ENCODE results near the gene SSBP2.

The SSBP2 gene

DNA sequence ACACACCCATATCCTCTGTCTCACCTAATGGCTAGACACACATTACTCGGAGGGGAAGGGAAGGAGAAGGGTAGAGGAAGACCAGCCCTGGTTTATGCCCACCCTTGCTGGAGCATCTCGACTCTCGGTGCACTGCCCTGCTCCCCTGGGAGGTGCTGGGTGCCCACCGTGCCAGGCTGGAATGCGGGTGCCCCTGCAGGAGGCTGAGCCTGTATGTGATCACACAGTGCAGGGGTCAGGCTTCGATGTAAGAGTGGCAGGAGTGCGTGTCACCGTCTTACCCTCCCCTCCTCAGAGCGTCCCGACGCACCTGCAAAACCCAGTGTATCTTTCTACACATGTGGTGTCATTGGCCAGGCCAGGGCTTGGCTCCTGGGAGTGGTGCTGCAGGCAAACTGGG is 349.6 kb downstream of the SSBP2 start:
- Histone ChIP-seq H3K4me3 (ENCODE audit: low read length) (no peak overlapping the region), H3K9me3 (ENCODE audit: insufficient read depth, low read depth, low read length) (no peaks in the 10 kb centered on the region), H3K27me3 (ENCODE audit: insufficient read depth, low read length) (peaks cover 2% of the 10 kb centered on the region; the same call in 1 of the 2 replicates), H3K27ac (ENCODE audit: low read length) (no peak overlapping the region), H3K36me3 (ENCODE audit: insufficient read depth, low read depth, low read length) (no peaks in the 10 kb centered on the region), H3K9ac (ENCODE audit: low read depth, low read length) (no peak overlapping the region), H3K4me1 (ENCODE audit: insufficient read depth, low read length) (no peaks in the 10 kb centered on the region)

DNA sequence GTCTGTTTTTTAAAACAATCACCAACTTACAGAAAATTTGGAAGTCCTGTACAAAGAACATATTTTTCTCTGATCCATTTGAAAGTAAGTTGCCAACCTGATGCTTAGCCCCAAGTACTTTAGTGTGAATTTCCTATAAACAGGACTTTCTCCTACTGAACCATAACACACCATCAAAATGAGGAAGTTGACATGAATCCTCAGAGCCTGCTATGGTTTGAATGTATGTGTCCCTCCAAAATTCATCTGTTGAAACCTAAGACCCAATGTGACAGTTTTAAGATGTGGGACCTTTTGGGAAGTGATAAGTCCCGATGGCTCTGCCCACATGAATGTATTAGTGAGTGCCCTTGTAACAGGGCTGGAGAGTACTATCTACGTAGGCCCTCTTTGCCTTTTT is 350.5 kb downstream of the SSBP2 start:
- Histone ChIP-seq H3K4me1 (ENCODE audit: insufficient read depth, low read length) (no peaks in the 10 kb centered on the region), H3K27ac (ENCODE audit: low read length) (no peak overlapping the region), H3K9me3 (ENCODE audit: insufficient read depth, low read depth, low read length) (no peaks in the 10 kb centered on the region), H3K27me3 (ENCODE audit: insufficient read depth, low read length) (peaks cover 7% of the 10 kb centered on the region; the same call in 1 of the 2 replicates), H3K9ac (ENCODE audit: low read depth, low read length) (no peak overlapping the region), H3K36me3 (ENCODE audit: insufficient read depth, low read depth, low read length) (no peaks in the 10 kb centered on the region), H3K4me3 (ENCODE audit: low read length) (no peak overlapping the region)

DNA sequence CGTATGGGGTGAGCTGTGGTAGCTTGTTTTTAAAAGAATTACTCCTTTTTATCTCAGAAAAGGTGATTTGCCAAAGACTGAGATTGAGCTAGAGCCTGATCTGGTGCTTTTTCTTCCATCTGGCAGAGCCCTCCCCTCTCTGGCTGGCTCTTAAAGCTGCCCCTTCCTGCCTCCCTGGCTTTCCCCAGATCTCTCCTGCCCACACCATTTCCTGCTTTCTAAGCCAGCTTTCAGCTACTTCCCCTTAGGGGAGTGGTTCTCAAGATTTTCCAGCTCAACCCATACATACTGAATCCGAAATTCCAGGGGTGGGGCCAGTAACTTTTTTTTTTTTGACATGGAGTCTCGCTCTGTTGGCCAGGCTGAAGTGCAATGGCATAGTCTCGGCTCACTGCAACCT is 352.2 kb downstream of the SSBP2 start:
- H3K27ac ChIP-seq (ENCODE audit: low read length) = no peak overlapping the region
- peaks cover 21% of the 10 kb centered on the region for H3K27me3 ChIP-seq (ENCODE audit: insufficient read depth, low read length)
- H3K4me1 ChIP-seq (ENCODE audit: insufficient read depth, low read length) = no peaks in the 10 kb centered on the region
- no peak overlapping the region for H3K4me3 ChIP-seq (ENCODE audit: low read length)
- H3K9me3 ChIP-seq (ENCODE audit: insufficient read depth, low read depth, low read length) = no peaks in the 10 kb centered on the region
- no peak overlapping the region for H3K9ac ChIP-seq (ENCODE audit: low read depth, low read length)
- H3K36me3 ChIP-seq (ENCODE audit: insufficient read depth, low read depth, low read length) = no peaks in the 10 kb centered on the region

DNA sequence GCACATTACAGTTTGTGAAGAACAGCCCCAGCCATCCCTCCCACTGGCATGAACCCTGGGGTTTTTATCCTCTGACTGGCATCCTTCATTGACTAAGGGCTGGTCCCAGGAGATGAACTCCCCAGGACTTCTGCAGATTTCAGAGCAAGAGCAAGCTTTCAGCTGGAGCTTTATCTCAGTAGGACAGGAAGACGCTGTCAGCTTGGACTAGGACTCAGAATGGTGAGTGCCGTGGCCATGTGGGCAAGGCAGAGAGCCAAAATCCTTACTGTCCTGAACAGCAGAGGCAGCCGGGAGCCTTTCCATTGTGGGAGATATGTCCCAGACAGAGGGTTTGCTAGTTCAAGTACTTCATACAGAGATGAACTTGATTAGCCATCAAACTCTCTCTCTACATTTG is 353.7 kb downstream of the SSBP2 start:
- Histone ChIP-seq H3K27ac (ENCODE audit: low read length) (no peak overlapping the region), H3K4me1 (ENCODE audit: insufficient read depth, low read length) (no peaks in the 10 kb centered on the region), H3K4me3 (ENCODE audit: low read length) (no peak overlapping the region), H3K9ac (ENCODE audit: low read depth, low read length) (no peak overlapping the region), H3K27me3 (ENCODE audit: insufficient read depth, low read length) (peaks cover 35% of the 10 kb centered on the region), H3K9me3 (ENCODE audit: insufficient read depth, low read depth, low read length) (no peaks in the 10 kb centered on the region), H3K36me3 (ENCODE audit: insufficient read depth, low read depth, low read length) (no peaks in the 10 kb centered on the region)

DNA sequence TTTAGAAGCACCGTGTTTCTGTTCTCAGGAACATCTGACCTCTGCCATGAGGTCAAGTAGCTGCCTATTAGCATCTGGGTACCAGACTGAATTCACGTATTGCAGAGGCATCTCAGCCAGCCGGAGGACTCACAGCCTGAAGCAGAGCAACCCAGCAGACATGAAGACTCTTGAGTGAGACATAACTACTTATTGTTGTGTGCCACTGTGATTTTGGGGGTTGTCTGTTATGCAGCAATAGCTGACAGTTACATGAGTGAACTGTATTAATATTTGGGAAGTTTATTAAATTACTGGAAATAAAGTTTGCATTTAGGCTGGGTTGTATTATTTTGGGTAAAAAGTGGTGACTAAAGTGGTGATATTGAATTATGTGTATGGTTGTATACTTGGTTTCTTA is 355.6 kb downstream of the SSBP2 start:
- no peaks in the 10 kb centered on the region for H3K36me3 ChIP-seq (ENCODE audit: insufficient read depth, low read depth, low read length)
- H3K27ac ChIP-seq (ENCODE audit: low read length) = no peak overlapping the region
- no peak overlapping the region for H3K4me3 ChIP-seq (ENCODE audit: low read length)
- H3K27me3 ChIP-seq (ENCODE audit: insufficient read depth, low read length) = peaks cover 35% of the 10 kb centered on the region
- no peak overlapping the region for H3K9ac ChIP-seq (ENCODE audit: low read depth, low read length)
- no peaks in the 10 kb centered on the region for H3K9me3 ChIP-seq (ENCODE audit: insufficient read depth, low read depth, low read length)
- H3K4me1 ChIP-seq (ENCODE audit: insufficient read depth, low read length) = no peaks in the 10 kb centered on the region

DNA sequence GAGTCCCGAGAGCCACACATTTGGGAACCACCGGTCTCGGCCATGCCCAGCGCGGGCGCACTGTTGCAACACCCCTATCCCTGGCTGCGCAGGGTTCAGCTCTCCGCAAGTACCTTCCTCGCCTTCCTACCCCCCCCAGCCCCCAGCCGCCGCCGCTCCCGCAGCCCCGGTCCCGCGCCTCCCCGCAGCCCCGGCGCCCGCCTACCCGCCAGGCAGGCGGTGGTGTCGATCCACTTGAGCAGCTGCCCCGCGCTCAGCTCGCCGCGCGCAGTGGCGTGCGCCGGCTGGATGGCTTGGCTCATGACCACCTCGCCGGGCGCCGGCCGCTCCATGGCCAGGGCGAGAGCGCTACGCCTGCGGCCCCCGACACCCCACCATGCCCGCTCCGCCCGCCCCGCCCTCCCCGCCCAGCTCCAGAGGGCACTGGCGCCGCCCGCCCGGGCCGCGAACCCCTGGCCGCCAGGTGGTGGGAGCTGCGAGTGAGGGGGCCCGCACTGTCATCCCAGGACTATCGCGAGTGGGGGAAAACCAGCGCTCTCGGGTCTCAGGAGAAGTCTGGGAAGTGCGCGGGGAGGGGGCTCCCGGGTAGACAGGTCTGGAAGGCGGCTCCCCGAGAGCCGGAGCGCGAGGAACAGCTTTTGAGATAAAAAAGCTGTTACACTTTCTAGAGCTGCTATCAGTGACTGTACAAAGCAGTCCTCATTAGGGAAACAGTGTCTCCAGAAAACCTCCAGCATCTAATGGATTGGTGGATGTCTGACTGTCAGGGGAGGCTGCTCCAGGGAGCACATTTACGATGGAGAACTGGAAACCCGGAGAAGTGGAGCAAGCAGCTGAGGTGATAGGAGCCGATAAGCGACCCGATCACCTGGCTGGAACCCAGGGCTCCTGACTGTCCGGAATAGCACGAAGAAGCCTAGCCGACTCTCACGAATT is 356.8 kb downstream of the SSBP2 start, which contains the start of gene ACOT12:
Gene ACOT12 (minus strand): TSS at position 352 of the 936 bp plus-strand sequence. CDS start 20 bp downstream, at position 332.
- H3K9me3 ChIP-seq (ENCODE audit: insufficient read depth, low read depth, low read length) = no peaks in the 10 kb centered on the region
- H3K4me3 ChIP-seq (ENCODE audit: low read length) = peak within 1 kb of the TSS; percentile 74
- no peak within 1 kb of the TSS for H3K27ac ChIP-seq (ENCODE audit: low read length)
- H3K27me3 ChIP-seq (ENCODE audit: insufficient read depth, low read length) = peaks cover 35% of the 10 kb centered on the region
- H3K36me3 ChIP-seq (ENCODE audit: insufficient read depth, low read depth, low read length) = no peaks in the 10 kb centered on the region
- no peaks in the 10 kb centered on the region for H3K4me1 ChIP-seq (ENCODE audit: insufficient read depth, low read length)
- H3K9ac ChIP-seq (ENCODE audit: low read depth, low read length) = no peak within 1 kb of the TSS

DNA sequence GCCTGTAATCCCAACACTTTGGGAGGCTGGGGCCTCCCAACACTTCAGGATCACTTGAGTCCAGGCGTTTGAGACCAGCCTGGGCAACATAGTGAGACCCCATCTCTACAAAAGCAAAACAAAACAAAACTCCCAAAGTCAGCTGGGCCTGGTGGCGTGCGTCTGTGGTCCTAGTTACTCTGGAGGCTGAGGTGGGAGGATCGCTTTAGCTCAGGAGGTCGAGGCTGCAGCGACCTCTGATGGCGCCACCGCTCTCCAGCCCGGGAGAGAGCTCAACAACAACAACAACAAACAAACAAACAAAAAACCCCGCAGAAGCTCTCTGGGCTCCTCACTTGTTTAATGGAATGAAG is 357.5 kb downstream of the SSBP2 start:
- H3K36me3 ChIP-seq (ENCODE audit: insufficient read depth, low read depth, low read length) = no peaks in the 10 kb centered on the region
- no peak overlapping the region for H3K9ac ChIP-seq (ENCODE audit: low read depth, low read length)
- H3K27me3 ChIP-seq (ENCODE audit: insufficient read depth, low read length) = peaks cover 35% of the 10 kb centered on the region
- no peaks in the 10 kb centered on the region for H3K9me3 ChIP-seq (ENCODE audit: insufficient read depth, low read depth, low read length)
- no peak overlapping the region for H3K27ac ChIP-seq (ENCODE audit: low read length)
- no peaks in the 10 kb centered on the region for H3K4me1 ChIP-seq (ENCODE audit: insufficient read depth, low read length)
- H3K4me3 ChIP-seq (ENCODE audit: low read length) = peak overlapping the region; percentile 74

DNA sequence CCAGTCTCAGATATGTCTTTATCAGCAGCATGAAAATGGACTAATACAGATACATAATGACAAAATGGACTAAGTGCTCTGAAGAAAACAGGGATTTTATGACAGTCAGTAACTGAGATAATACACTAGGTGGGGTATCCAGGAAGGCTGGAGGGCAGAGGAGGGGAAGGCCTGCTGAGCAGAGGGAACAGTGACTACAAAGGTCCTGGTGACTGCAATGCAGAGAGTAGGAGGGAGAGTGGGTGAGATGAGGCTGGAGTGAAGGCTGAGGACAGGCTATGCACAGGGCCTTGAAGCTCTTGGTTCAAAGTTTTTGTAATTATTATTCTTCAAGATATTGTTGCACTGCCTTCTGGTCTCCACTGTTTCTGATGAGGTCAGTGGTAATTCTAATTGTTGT is 361.9 kb downstream of the SSBP2 start:
- H3K9me3 ChIP-seq (ENCODE audit: insufficient read depth, low read depth, low read length) = no peaks in the 10 kb centered on the region
- no peaks in the 10 kb centered on the region for H3K4me1 ChIP-seq (ENCODE audit: insufficient read depth, low read length)
- H3K9ac ChIP-seq (ENCODE audit: low read depth, low read length) = no peak overlapping the region
- H3K4me3 ChIP-seq (ENCODE audit: low read length) = no peak overlapping the region
- H3K36me3 ChIP-seq (ENCODE audit: insufficient read depth, low read depth, low read length) = no peaks in the 10 kb centered on the region
- H3K27ac ChIP-seq (ENCODE audit: low read length) = no peak overlapping the region
- peaks cover 15% of the 10 kb centered on the region for H3K27me3 ChIP-seq (ENCODE audit: insufficient read depth, low read length)

DNA sequence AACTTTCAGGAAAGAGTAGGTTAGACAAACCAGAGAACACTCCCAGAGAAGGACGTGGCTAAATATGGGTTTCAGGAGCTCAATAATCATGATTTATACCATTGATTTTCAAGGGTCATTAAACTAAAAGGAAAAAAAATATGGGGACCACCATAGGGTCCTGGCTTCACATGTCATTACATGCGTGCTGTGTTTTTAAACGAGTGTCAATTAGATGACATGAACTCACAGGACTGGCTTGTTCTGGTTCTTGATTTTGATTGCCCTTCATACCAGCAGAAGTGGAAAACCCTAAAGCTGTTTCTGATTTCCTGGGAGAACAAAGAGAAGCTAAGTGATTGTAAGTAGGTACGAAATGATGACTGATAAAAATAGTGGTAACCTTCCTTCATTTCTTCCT is 362.7 kb downstream of the SSBP2 start:
- Histone ChIP-seq H3K9me3 (ENCODE audit: insufficient read depth, low read depth, low read length) (no peaks in the 10 kb centered on the region), H3K4me1 (ENCODE audit: insufficient read depth, low read length) (no peaks in the 10 kb centered on the region), H3K4me3 (ENCODE audit: low read length) (no peak overlapping the region), H3K27ac (ENCODE audit: low read length) (no peak overlapping the region), H3K36me3 (ENCODE audit: insufficient read depth, low read depth, low read length) (no peaks in the 10 kb centered on the region), H3K9ac (ENCODE audit: low read depth, low read length) (no peak overlapping the region), H3K27me3 (ENCODE audit: insufficient read depth, low read length) (peaks cover 8% of the 10 kb centered on the region; the same call in 1 of the 2 replicates)

DNA sequence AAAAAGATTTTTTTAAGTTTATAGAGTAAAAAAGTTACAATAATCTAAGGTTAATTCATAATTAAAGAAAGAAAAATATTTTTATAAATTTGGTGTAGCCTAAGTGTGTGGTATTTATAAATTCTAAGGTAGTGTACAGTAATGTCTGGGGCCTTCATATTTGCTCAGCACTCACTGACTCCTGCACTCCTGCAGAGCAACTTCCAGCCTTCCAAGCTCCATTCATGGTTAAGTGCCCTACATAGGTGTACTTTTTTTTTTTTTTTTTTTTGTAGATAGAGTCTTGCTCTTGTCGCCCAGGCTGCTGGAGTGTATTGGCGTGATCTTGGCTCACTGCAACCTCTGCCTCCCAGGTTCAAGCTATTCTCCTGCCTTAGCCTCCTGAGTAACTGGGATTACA is 367.0 kb downstream of the SSBP2 start:
- Histone ChIP-seq H3K9ac (ENCODE audit: low read depth, low read length) (no peak overlapping the region), H3K27me3 (ENCODE audit: insufficient read depth, low read length) (no peaks in the 10 kb centered on the region), H3K9me3 (ENCODE audit: insufficient read depth, low read depth, low read length) (no peaks in the 10 kb centered on the region), H3K4me1 (ENCODE audit: insufficient read depth, low read length) (no peaks in the 10 kb centered on the region), H3K36me3 (ENCODE audit: insufficient read depth, low read depth, low read length) (no peaks in the 10 kb centered on the region), H3K27ac (ENCODE audit: low read length) (no peak overlapping the region), H3K4me3 (ENCODE audit: low read length) (no peak overlapping the region)

DNA sequence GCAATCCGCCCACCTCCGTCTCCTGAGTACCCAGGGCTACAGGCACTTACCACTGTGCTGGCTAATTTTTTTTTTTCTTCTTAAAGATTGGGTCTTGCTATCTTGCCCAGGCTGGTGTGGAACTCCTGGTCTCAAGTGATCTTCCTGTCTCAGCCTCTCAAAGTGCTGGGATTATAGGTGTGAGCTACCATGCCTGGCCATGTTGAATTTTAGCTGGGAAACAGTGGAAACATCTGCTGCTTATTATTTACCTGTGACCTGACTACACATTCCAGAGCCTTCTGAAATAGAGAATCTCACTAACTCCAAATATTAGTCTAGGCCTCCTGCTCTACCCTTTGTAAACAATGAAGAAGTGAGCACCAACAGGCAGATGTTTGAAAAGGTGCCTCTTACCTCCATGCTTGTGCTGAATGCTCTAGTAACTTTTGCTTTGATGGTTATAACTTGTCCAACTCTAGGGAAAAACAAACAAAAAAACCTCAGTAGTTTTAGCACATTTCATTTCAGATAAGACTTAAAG is 379.5 kb downstream of the SSBP2 start:
- H3K4me3 ChIP-seq (ENCODE audit: low read length) = no peak overlapping the region
- H3K9me3 ChIP-seq (ENCODE audit: insufficient read depth, low read depth, low read length) = no peaks in the 10 kb centered on the region
- H3K4me1 ChIP-seq (ENCODE audit: insufficient read depth, low read length) = no peaks in the 10 kb centered on the region
- no peaks in the 10 kb centered on the region for H3K36me3 ChIP-seq (ENCODE audit: insufficient read depth, low read depth, low read length)
- H3K27me3 ChIP-seq (ENCODE audit: insufficient read depth, low read length) = no peaks in the 10 kb centered on the region
- H3K9ac ChIP-seq (ENCODE audit: low read depth, low read length) = no peak overlapping the region
- H3K27ac ChIP-seq (ENCODE audit: low read length) = no peak overlapping the region

DNA sequence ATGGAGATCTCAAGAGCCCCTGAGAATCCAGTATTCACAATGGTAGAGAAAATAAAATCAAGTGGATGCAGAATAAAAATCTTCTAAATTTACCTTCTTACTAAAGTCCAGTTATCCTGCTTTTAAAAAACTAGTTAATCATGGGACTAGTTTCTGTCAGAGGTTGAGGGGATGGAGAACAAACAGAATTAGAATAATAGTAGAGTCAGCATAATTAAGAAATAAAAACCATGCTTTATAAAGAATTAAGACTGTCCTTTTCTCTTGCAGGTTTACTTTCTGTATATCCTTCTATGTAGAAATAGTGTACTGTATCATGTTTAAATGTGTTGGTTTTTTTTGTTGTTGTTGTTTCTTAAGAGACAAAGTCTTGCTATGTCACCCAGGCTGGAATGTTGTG is 380.0 kb downstream of the SSBP2 start:
- Histone ChIP-seq H3K36me3 (ENCODE audit: insufficient read depth, low read depth, low read length) (no peaks in the 10 kb centered on the region), H3K4me1 (ENCODE audit: insufficient read depth, low read length) (no peaks in the 10 kb centered on the region), H3K27ac (ENCODE audit: low read length) (no peak overlapping the region), H3K27me3 (ENCODE audit: insufficient read depth, low read length) (no peaks in the 10 kb centered on the region), H3K9ac (ENCODE audit: low read depth, low read length) (no peak overlapping the region), H3K4me3 (ENCODE audit: low read length) (no peak overlapping the region), H3K9me3 (ENCODE audit: insufficient read depth, low read depth, low read length) (no peaks in the 10 kb centered on the region)
